Gastrocnemius medialis (tissue), 4 donors: ENCODE results near the gene PLA2G12B. TPM values are rescaled to one million over a fixed set of nuclear protein-coding genes. Genes with fewer than 3 reads are reported as not detected.

Experiments
- ATAC-seq, 2 donors: fragments of 150-250 bp; one replicate each; pipeline ENCODE4 v1.9.1; 2016
- DNase-seq, 2 donors: peaks; one replicate each; pipeline ENCODE4 v3.0.0-alpha.2; 2019
- H3K27ac ChIP-seq, 4 donors: fragments of 200-600 bp; sonication (generic); 1 replicate in 1 of 4; 2 replicates in 3 of 4; pipeline ENCODE4 v1.5.1; 2016 to 2018; ENCODE audit warnings: mild to moderate bottlenecking in 2 of 4, moderate library complexity in 1 of 4
- H3K27me3 ChIP-seq, 3 donors: fragments of 200-600 bp; sonication (generic) in 2 of 3; 1 replicate in 1 of 3; 2 replicates in 2 of 3; pipeline versions ENCODE4 v1.5.1 to v1.6.0; 2016 to 2019; ENCODE audit warnings: mild to moderate bottlenecking in 1 of 3, moderate library complexity in 1 of 3
- H3K36me3 ChIP-seq, 2 donors: fragments of 200-600 bp; sonication (generic) in 1 of 2; one replicate each; pipeline ENCODE4 v1.5.1; 2017 to 2018
- H3K4me1 ChIP-seq, 2 donors: fragments of 200-600 bp; sonication (generic) in 1 of 2; one replicate each; pipeline ENCODE4 v1.5.1; 2016 to 2017; ENCODE audit warnings: mild to moderate bottlenecking in 2 of 2
- H3K4me3 ChIP-seq, 4 donors: fragments of 200-600 bp; sonication (generic) in 3 of 4; 1 replicate in 1 of 4; 2 replicates in 3 of 4; pipeline ENCODE4 v1.5.1; 2016 to 2019; ENCODE audit warnings: mild to moderate bottlenecking in 2 of 4
- H3K9me3 ChIP-seq, 3 donors: fragments of 200-600 bp; sonication (generic) in 2 of 3; 1 replicate in 1 of 3; 2 replicates in 2 of 3; pipeline ENCODE4 v1.5.1; 2016 to 2019
- POLR2A ChIP-seq, 2 donors: fragments of 450-650 bp; IDR thresholded peaks; one replicate each; pipeline ENCODE4 v1.6.1; 2017; ENCODE audit warnings: antibody characterized with exemption in 2 of 2, mild to moderate bottlenecking in 2 of 2, moderate library complexity in 2 of 2
- in situ Hi-C, 4 donors: fragments of 200-750 bp; cut with MboI; loops; one replicate each; pipeline versions ENCODE4 v1.15.0 to v1.8.0; 2017; ENCODE audit warnings: low sequenced_read_pairs in 4 of 4
- intact Hi-C: fragments of 100-400 bp; cut with DNase I; formaldehyde crosslinking; loops from one replicate; pipeline ENCODE4 v1.15.1; 2023; ENCODE audit warnings: low total_unique reads
- total RNA-seq, 4 donors: library from RNA; depleted of rRNA; stranded (reverse); fragments of >200 nt; gene quantifications; one replicate each; pipeline versions ENCODE4 v1.1.0 to v1.2.3, GENCODE V29; 2016
- TF ChIP-seq, protein P1 (sequence below), 5 experiments: fragments of 450-650 bp in 3 of 5; fragments of 200-600 bp in 2 of 5; sonication (generic) in 2 of 5; IDR thresholded peaks in 4 of 5; conservative IDR thresholded peaks in 1 of 5; 1 replicate in 4 of 5; 2 replicates in 1 of 5; pipeline ENCODE4 v1.5.1; 2016 to 2019; ENCODE audit warnings: antibody characterized with exemption in 5 of 5, mild to moderate bottlenecking in 3 of 5, moderate library complexity in 3 of 5

Gene PLA2G12B
- total RNA-seq, 4 donors from 2014 or later: not detected

DNA sequence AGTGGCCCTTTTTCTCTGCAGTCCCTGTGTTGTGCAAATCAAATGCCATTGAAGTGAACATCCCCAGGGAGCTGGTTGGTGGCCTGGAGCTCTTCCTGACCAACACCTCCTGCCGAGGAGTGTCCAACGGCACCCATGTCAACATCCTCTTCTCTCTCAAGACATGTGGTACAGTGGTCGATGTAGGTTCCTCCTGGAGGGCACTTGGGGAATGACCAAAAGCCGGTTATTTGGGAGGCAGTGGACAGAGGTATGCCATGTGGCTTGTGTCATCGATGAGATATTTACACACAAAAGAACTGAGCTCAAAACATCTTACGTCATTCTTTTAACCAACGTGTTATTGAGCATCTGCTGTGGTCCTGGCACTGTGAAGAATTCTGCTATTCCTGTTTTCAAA lies 41.3 kb downstream of the PLA2G12B start:
- H3K36me3 ChIP-seq: no peaks in the 10 kb centered on the region
- in situ Hi-C loops: no loop called here
- H3K9me3 ChIP-seq: no peaks in the 10 kb centered on the region
- intact Hi-C loops: no loop called here
- no peak for DNase-seq
- no peak overlapping the region for H3K4me3 ChIP-seq
- TF ChIP-seq POLR2A (IDR thresholded peaks at IDR 0.05): no peak
- TF ChIP-seq, protein P1, sequence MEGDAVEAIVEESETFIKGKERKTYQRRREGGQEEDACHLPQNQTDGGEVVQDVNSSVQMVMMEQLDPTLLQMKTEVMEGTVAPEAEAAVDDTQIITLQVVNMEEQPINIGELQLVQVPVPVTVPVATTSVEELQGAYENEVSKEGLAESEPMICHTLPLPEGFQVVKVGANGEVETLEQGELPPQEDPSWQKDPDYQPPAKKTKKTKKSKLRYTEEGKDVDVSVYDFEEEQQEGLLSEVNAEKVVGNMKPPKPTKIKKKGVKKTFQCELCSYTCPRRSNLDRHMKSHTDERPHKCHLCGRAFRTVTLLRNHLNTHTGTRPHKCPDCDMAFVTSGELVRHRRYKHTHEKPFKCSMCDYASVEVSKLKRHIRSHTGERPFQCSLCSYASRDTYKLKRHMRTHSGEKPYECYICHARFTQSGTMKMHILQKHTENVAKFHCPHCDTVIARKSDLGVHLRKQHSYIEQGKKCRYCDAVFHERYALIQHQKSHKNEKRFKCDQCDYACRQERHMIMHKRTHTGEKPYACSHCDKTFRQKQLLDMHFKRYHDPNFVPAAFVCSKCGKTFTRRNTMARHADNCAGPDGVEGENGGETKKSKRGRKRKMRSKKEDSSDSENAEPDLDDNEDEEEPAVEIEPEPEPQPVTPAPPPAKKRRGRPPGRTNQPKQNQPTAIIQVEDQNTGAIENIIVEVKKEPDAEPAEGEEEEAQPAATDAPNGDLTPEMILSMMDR (IDR thresholded peaks at IDR 0.05 in 4 of 5, conservative IDR thresholded peaks at IDR 0.05 in 1 of 5): no peak
- no peak for ATAC-seq
- no peaks in the 10 kb centered on the region for H3K4me1 ChIP-seq
- no peaks in the 10 kb centered on the region for H3K27me3 ChIP-seq
- H3K27ac ChIP-seq: no peak overlapping the region

DNA sequence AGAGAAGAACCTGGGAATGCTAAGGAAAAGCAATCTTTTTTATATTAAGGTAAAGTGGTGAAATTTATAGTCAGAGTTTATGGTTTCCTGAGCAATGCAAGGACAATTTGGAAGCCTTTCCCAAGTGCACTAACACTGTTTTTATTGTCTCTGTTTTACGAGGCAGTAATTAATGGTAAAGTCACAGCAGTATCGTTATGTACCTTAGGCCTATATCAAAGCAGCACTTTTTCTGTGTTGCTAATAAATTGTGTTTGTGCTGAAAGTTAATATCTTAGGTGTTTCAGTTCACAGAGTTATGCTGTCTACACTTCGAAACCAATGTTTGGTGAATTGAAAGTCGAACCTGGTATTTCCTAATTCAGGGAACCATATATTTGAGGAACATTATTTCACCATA lies 41.9 kb downstream of the PLA2G12B start:
- in situ Hi-C loops: no loop called here
- DNase-seq: no peak
- intact Hi-C loops: no loop called here

DNA sequence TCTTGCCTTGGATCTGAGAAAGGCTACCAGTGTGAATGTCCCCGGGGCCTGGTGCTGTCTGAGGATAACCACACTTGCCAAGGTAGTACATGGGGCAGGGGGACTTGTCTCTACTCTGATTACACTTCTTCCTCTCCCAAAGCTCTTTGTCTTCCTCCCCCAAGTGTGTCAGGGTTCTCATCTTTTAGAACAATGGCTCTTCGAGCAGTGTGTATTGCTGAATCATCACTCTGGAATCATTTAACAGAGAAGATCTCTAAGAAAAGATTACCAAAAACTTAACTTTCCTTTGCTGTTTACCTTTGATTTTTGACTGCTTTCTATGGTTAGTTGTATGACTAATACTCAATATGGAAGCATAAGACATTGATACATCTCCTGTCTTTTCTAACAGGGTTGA lies 42.8 kb downstream of the PLA2G12B start:
- Histone ChIP-seq H3K27ac (no peak overlapping the region), H3K9me3 (no peaks in the 10 kb centered on the region), H3K36me3 (no peaks in the 10 kb centered on the region), H3K27me3 (no peaks in the 10 kb centered on the region), H3K4me3 (no peak overlapping the region), H3K4me1 (no peaks in the 10 kb centered on the region)
- DNase-seq: no peak
- in situ Hi-C loops: no loop called here
- TF ChIP-seq, protein P1 (IDR thresholded peaks at IDR 0.05 in 4 of 5, conservative IDR thresholded peaks at IDR 0.05 in 1 of 5): no peak
- TF ChIP-seq POLR2A (IDR thresholded peaks at IDR 0.05): no peak
- intact Hi-C loops: no loop called here
- no peak for ATAC-seq

More for the DNA sequence above, 41.9 kb downstream of the PLA2G12B start:
- Histone ChIP-seq H3K4me3 (no peak overlapping the region), H3K36me3 (no peaks in the 10 kb centered on the region), H3K9me3 (no peaks in the 10 kb centered on the region), H3K4me1 (no peaks in the 10 kb centered on the region), H3K27me3 (no peaks in the 10 kb centered on the region), H3K27ac (no peak overlapping the region)
- ATAC-seq: no peak
- no peak for TF ChIP-seq POLR2A (IDR thresholded peaks at IDR 0.05)
- TF ChIP-seq, protein P1 (IDR thresholded peaks at IDR 0.05 in 4 of 5, conservative IDR thresholded peaks at IDR 0.05 in 1 of 5): no peak

DNA sequence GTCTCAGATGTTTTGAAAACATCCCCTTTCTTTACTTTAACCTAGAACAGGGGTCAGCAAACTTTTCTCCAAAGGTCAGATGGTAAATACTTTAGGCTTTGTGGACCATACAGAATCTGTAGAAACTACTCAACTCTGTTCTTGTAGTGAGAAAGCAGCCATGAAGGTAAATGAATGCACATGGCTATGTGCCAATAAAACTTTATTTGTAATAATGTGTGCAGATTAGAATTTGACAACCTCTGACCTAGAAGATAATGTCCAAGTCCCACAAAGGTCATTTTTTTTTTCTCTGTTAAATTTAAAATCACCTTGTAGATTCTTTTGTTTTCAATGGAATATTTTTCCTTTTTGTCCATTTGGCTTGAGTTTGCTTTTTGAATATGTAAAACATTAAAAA lies 43.9 kb downstream of the PLA2G12B start:
- H3K4me3 ChIP-seq: no peak overlapping the region
- TF ChIP-seq, protein P1 (IDR thresholded peaks at IDR 0.05 in 4 of 5, conservative IDR thresholded peaks at IDR 0.05 in 1 of 5): no peak
- TF ChIP-seq POLR2A (IDR thresholded peaks at IDR 0.05): no peak
- no peaks in the 10 kb centered on the region for H3K9me3 ChIP-seq
- DNase-seq: no peak
- in situ Hi-C loops (no loop called here), intact Hi-C loops (no loop called here)
- H3K27me3 ChIP-seq: no peaks in the 10 kb centered on the region
- no peak for ATAC-seq
- H3K36me3 ChIP-seq: no peaks in the 10 kb centered on the region
- H3K27ac ChIP-seq: no peak overlapping the region
- H3K4me1 ChIP-seq: no peaks in the 10 kb centered on the region

DNA sequence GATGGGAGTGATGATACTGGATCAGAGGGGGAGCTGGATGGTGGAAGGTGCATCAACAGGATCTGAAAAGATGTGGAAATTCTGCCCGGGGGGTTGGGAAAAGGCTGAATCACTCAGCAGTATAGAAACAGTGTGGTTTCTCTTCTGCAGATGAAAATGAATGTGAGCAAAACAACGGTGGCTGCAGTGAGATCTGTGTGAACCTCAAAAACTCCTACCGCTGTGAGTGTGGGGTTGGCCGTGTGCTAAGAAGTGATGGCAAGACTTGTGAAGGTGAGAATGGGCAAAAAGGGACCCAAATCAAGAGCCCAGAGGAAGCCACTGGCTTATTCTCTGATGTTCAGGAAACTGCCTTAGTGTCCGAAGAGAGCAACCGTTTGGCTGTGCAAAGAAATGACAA lies 48.2 kb downstream of the PLA2G12B start:
- no peak overlapping the region for H3K27ac ChIP-seq
- H3K27me3 ChIP-seq: no peaks in the 10 kb centered on the region
- no peaks in the 10 kb centered on the region for H3K4me1 ChIP-seq
- no peaks in the 10 kb centered on the region for H3K9me3 ChIP-seq
- H3K36me3 ChIP-seq: no peaks in the 10 kb centered on the region
- TF ChIP-seq POLR2A (IDR thresholded peaks at IDR 0.05): no peak
- TF ChIP-seq, protein P1 (IDR thresholded peaks at IDR 0.05 in 4 of 5, conservative IDR thresholded peaks at IDR 0.05 in 1 of 5): no peak
- no peak for ATAC-seq
- H3K4me3 ChIP-seq: no peak overlapping the region
- in situ Hi-C loops (no loop called here), intact Hi-C loops (no loop called here)
- no peak for DNase-seq
